SKM-1 treated with dmso at 0.1 percent for 144 hours (cell line): ENCODE measurements around the gene TWNK.
"Not testable (repeated sequence)": the region's sequence is repeated elsewhere in the genome, so short reads cannot be mapped to it uniquely, and the experiment has no call there.

ENCODE experiments used
- DNase-seq: peaks from one replicate; lab custom pipeline; 2025; ENCODE audit not compliant: unreplicated experiment; lab: John Stamatoyannopoulos, UW

The TWNK gene

GRCh38 chr10:100972904-100973535 is 14.3 kb upstream of the TWNK start:
- no peak for DNase-seq

GRCh38 chr10:100975397-100975796 is 11.9 kb upstream of the TWNK start:
- DNase-seq = not testable (repeated sequence)

- no peak for DNase-seq
Observed at GRCh38 chr10:100976906-100977305, 10.4 kb upstream of the TWNK start.

GRCh38 chr10:100977436-100977835 is 9.9 kb upstream of the TWNK start:
- DNase-seq = no peak

- no peak for DNase-seq
Observed at GRCh38 chr10:100978121-100978900, 9.0 kb upstream of the TWNK start.

GRCh38 chr10:100978901-100979195 is 8.5 kb upstream of the TWNK start:
- no peak for DNase-seq

GRCh38 chr10:100979791-100980272 is 7.5 kb upstream of the TWNK start:
- DNase-seq = no peak

GRCh38 chr10:100980311-100980710 is 7.0 kb upstream of the TWNK start:
- no peak for DNase-seq

GRCh38 chr10:100980711-100981110 is 6.6 kb upstream of the TWNK start:
- DNase-seq = no peak

- DNase-seq = no peak
Observed at GRCh38 chr10:100981178-100981772, 6.1 kb upstream of the TWNK start.

- DNase-seq = no peak
Observed at GRCh38 chr10:100982916-100983830, 4.2 kb upstream of the TWNK start.

GRCh38 chr10:100983868-100984671 is 3.3 kb upstream of the TWNK start:
- no peak for DNase-seq

GRCh38 chr10:100984672-100985177 is 2.6 kb upstream of the TWNK start:
- no peak for DNase-seq

GRCh38 chr10:100985336-100985735 is 2.0 kb upstream of the TWNK start:
- DNase-seq = no peak

GRCh38 chr10:100986623-100986951 is 756 bp upstream of the TWNK start:
- no peak for DNase-seq

- no peak for DNase-seq
Observed at GRCh38 chr10:100987685-100988049, 324 bp downstream of the TWNK start.

- DNase-seq = no peak
Observed at GRCh38 chr10:100988166-100988565, 823 bp downstream of the TWNK start.

GRCh38 chr10:100989088-100989487 is 1.7 kb downstream of the TWNK start:
- no peak for DNase-seq

- no peak for DNase-seq
Observed at GRCh38 chr10:100993986-100994708, 6.8 kb downstream of the TWNK start.

GRCh38 chr10:100995181-100995580 is 7.8 kb downstream of the TWNK start:
- DNase-seq = no peak
